Measurements from ENCODE around the gene FOXE1.

Gene FOXE1

GRCh38 chr9:97851446-97851883 lies 1.6 kb upstream of the FOXE1 start:
- TF ChIP-seq CTCF (IDR thresholded peaks at IDR 0.05; ENCODE audit: low read depth, low read length): no peak

GRCh38 chr9:97852001-97852398 lies 1.0 kb upstream of the FOXE1 start:
- no peak for TF ChIP-seq CTCF (IDR thresholded peaks at IDR 0.05; ENCODE audit: low read depth, low read length)
- H3K4me3 ChIP-seq (replicated peaks in 1 of 2; ENCODE audit: low read depth in 2 of 2, low read length in 2 of 2): no peak overlapping the region
- DNase-seq (ENCODE audit: low read depth in 2 of 2): no peak

More at GRCh38 chr9:97851446-97851883, 1.6 kb upstream of the FOXE1 start:
- no peak overlapping the region for H3K4me3 ChIP-seq (replicated peaks in 1 of 2; ENCODE audit: low read depth in 2 of 2, low read length in 2 of 2)
- DNase-seq (ENCODE audit: low read depth in 2 of 2): no peak

- TF ChIP-seq CTCF (IDR thresholded peaks at IDR 0.05; ENCODE audit: low read depth, low read length): no peak
- H3K4me3 ChIP-seq (replicated peaks in 1 of 2; ENCODE audit: low read depth in 2 of 2, low read length in 2 of 2): no peak overlapping the region
- no peak for DNase-seq (ENCODE audit: low read depth in 2 of 2)
Measured at GRCh38 chr9:97852399-97853055, 499 bp upstream of the FOXE1 start.

DNA sequence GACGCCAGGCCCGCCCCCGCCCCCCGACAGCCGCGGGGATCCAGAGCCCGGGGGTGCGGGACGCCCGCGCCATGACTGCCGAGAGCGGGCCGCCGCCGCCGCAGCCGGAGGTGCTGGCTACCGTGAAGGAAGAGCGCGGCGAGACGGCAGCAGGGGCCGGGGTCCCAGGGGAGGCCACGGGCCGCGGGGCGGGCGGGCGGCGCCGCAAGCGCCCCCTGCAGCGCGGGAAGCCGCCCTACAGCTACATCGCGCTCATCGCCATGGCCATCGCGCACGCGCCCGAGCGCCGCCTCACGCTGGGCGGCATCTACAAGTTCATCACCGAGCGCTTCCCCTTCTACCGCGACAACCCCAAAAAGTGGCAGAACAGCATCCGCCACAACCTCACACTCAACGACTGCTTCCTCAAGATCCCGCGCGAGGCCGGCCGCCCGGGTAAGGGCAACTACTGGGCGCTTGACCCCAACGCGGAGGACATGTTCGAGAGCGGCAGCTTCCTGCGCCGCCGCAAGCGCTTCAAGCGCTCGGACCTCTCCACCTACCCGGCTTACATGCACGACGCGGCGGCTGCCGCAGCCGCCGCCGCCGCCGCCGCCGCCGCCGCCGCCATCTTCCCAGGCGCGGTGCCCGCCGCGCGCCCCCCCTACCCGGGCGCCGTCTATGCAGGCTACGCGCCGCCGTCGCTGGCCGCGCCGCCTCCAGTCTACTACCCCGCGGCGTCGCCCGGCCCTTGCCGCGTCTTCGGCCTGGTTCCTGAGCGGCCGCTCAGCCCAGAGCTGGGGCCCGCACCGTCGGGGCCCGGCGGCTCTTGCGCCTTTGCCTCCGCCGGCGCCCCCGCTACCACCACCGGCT lies 1.0 kb downstream of the FOXE1 start:
- peak overlapping the region in 1 of 2 donors; percentile 10 for H3K4me3 ChIP-seq (replicated peaks in 1 of 2; ENCODE audit: low read depth in 2 of 2, low read length in 2 of 2)
- DNase-seq (ENCODE audit: low read depth in 2 of 2): peak in 1 of 2 donors; percentile 37
- no peak for TF ChIP-seq CTCF (IDR thresholded peaks at IDR 0.05; ENCODE audit: low read depth, low read length)

- no peak for TF ChIP-seq CTCF (IDR thresholded peaks at IDR 0.05; ENCODE audit: low read depth, low read length)
- no peak for DNase-seq (ENCODE audit: low read depth in 2 of 2)
- no peak overlapping the region for H3K4me3 ChIP-seq (replicated peaks in 1 of 2; ENCODE audit: low read depth in 2 of 2, low read length in 2 of 2)
Measured at GRCh38 chr9:97854696-97855485, 1.9 kb downstream of the FOXE1 start.

DNA sequence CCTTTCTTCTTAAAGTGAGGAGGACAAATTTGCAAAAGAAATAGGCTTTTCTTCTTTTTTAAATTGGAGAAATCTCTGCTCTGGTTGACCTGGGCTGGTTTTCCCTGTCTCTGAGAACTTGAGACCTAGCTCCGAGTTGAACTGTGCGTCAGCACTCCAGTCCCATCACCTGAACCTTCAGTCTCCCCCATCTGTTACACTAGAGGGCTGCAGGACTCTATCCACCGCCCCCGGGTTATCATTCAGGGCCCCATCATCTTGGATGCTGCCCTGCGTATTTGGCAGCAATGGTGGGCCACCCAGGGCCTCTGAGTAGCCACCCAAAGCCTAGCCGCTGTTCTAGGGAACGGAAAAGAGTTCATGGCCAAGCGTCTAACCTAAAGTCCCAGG lies 2.5 kb downstream of the FOXE1 start:
- DNase-seq (ENCODE audit: low read depth in 2 of 2): no peak
- TF ChIP-seq CTCF (IDR thresholded peaks at IDR 0.05; ENCODE audit: low read depth, low read length): no peak
- no peak overlapping the region for H3K4me3 ChIP-seq (replicated peaks in 1 of 2; ENCODE audit: low read depth in 2 of 2, low read length in 2 of 2)
